H9 (cell line): ENCODE data around the gene WDR54. TPM values are rescaled to one million over a fixed set of nuclear protein-coding genes. Genes with fewer than 3 reads are reported as not detected.

Experiments
- DNase-seq: peaks from one replicate; pipeline ENCODE4 v3.0.0-alpha.2; 2017
- H2AFZ ChIP-seq: one replicate; pipeline ENCODE4 v1.6.1; 2013; ENCODE audit warnings: mild to moderate bottlenecking, low read length, control low read depth, moderate library complexity
- H2AK5ac ChIP-seq: 2 replicates; pipeline ENCODE4 v1.6.1; 2013; ENCODE audit warnings: low read length, control low read depth, mixed read lengths; ENCODE audit not compliant: insufficient read length
- H2BK120ac ChIP-seq: one replicate; pipeline ENCODE4 v1.6.1; 2013; ENCODE audit warnings: low read depth, mild to moderate bottlenecking, low read length, control low read depth, inconsistent platforms; ENCODE audit not compliant: poor library complexity, severe bottlenecking
- H2BK12ac ChIP-seq: 2 replicates; pipeline ENCODE4 v1.6.1; 2013; ENCODE audit warnings: low read length, control low read depth, mixed read lengths, low read depth; ENCODE audit not compliant: insufficient read length
- H2BK15ac ChIP-seq: 2 replicates; pipeline ENCODE4 v1.6.1; 2013; ENCODE audit warnings: low read depth, low read length, control low read depth
- H2BK20ac ChIP-seq: one replicate; pipeline ENCODE4 v1.6.1; 2013; ENCODE audit warnings: low read depth, mild to moderate bottlenecking, low read length, control low read depth, inconsistent platforms; ENCODE audit not compliant: poor library complexity, severe bottlenecking
- H2BK5ac ChIP-seq: 2 replicates; pipeline ENCODE4 v1.6.1; 2013; ENCODE audit warnings: low read length, control low read depth, mixed read lengths; ENCODE audit not compliant: insufficient read length
- H3K14ac ChIP-seq: 2 replicates; pipeline ENCODE4 v1.6.1; 2013; ENCODE audit warnings: low read length, control low read depth; ENCODE audit not compliant: insufficient read depth
- H3K18ac ChIP-seq: 2 replicates; pipeline ENCODE4 v1.6.1; 2013; ENCODE audit warnings: low read depth, mild to moderate bottlenecking, mixed read lengths, low read length, control low read depth; ENCODE audit not compliant: insufficient read length
- H3K23ac ChIP-seq: 2 replicates; pipeline ENCODE4 v1.6.1; 2013; ENCODE audit warnings: low read length, control low read depth, mixed read lengths, low read depth; ENCODE audit not compliant: insufficient read length
- H3K23me2 ChIP-seq: 2 replicates; pipeline ENCODE4 v1.6.1; 2013; ENCODE audit warnings: low read depth, mild to moderate bottlenecking, mixed read lengths, low read length, control low read depth; ENCODE audit not compliant: insufficient read length, poor library complexity, severe bottlenecking
- H3K27ac ChIP-seq: 2 replicates; pipeline ENCODE4 v1.5.1; 2013; ENCODE audit warnings: low read length, control low read depth, mixed read lengths, low read depth; ENCODE audit not compliant: insufficient read length
- H3K27me3 ChIP-seq: 2 replicates; pipeline ENCODE4 v1.6.1; 2013; ENCODE audit warnings: low read length, control low read depth, inconsistent platforms; ENCODE audit not compliant: insufficient read depth
- H3K4ac ChIP-seq: 2 replicates; pipeline ENCODE4 v1.6.1; 2013; ENCODE audit warnings: low read depth, mild to moderate bottlenecking, control low read depth, inconsistent platforms, low read length, moderate library complexity
- H3K4me1 ChIP-seq: 2 replicates; pipeline ENCODE4 v1.6.1; 2013; ENCODE audit warnings: low read length, control low read depth, inconsistent platforms; ENCODE audit not compliant: insufficient read depth
- H3K4me2 ChIP-seq: 2 replicates; pipeline ENCODE4 v1.6.1; 2013; ENCODE audit warnings: low read length, control low read depth, mixed read lengths; ENCODE audit not compliant: insufficient read length, insufficient read depth
- H3K56ac ChIP-seq: 2 replicates; pipeline ENCODE4 v1.6.1; 2013; ENCODE audit warnings: low read depth, mild to moderate bottlenecking, mixed read lengths, low read length, control low read depth; ENCODE audit not compliant: insufficient read length
- H3K79me1 ChIP-seq: 2 replicates; pipeline ENCODE4 v1.6.1; 2013; ENCODE audit warnings: low read depth, mild to moderate bottlenecking, moderate library complexity, low read length, control low read depth, inconsistent platforms; ENCODE audit not compliant: insufficient read depth, poor library complexity, severe bottlenecking
- H3K79me2 ChIP-seq: 2 replicates; pipeline ENCODE4 v1.6.1; 2013; ENCODE audit warnings: low read length, control low read depth, inconsistent platforms; ENCODE audit not compliant: insufficient read depth
- H3K9ac ChIP-seq: 2 replicates; pipeline ENCODE4 v1.6.1; 2013; ENCODE audit warnings: low read length, control low read depth, mixed read lengths; ENCODE audit not compliant: insufficient read length; ENCODE audit errors: extremely low read depth
- H3K9me3 ChIP-seq: one replicate; pipeline ENCODE4 v1.6.1; 2013; ENCODE audit warnings: low read depth, low read length, inconsistent platforms; ENCODE audit not compliant: control insufficient read depth
- H3T11ph ChIP-seq: one replicate; pipeline ENCODE4 v1.6.1; 2013; ENCODE audit warnings: mild to moderate bottlenecking, low read length, control low read depth, inconsistent platforms
- H4K20me1 ChIP-seq: one replicate; pipeline ENCODE4 v1.6.1; 2013; ENCODE audit not compliant: control insufficient read depth, insufficient read length, insufficient read depth
- H4K5ac ChIP-seq: 2 replicates; pipeline ENCODE4 v1.6.1; 2013; ENCODE audit warnings: low read depth, mild to moderate bottlenecking, mixed read lengths, low read length, control low read depth; ENCODE audit not compliant: insufficient read length
- H4K8ac ChIP-seq: replicated peaks from 2 replicates; pipeline ENCODE4 v1.6.1; 2013; ENCODE audit warnings: low read length, control low read depth, mixed read lengths, low read depth; ENCODE audit not compliant: insufficient read length
- H4K91ac ChIP-seq: 2 replicates; pipeline ENCODE4 v1.6.1; 2013; ENCODE audit warnings: low read depth, mild to moderate bottlenecking, moderate library complexity, mixed read lengths, low read length, control low read depth; ENCODE audit not compliant: insufficient read length
- H3K27ac Mint-ChIP-seq, 3 experiments: 2 replicates in 2 of 3; 3 replicates in 1 of 3; pipeline ENCODE4 v1.8.0; 2020 to 2021; ENCODE audit warnings: mixed read lengths in 3 of 3, mild to moderate bottlenecking in 1 of 3, moderate library complexity in 1 of 3
- H3K27me3 Mint-ChIP-seq: 2 replicates; pipeline ENCODE4 v1.8.0; 2021; ENCODE audit warnings: low read depth, mild to moderate bottlenecking, moderate library complexity, mixed read lengths
- H3K36me3 Mint-ChIP-seq, 3 experiments: 2 replicates in 2 of 3; 3 replicates in 1 of 3; pipeline ENCODE4 v1.8.0; 2020 to 2021; ENCODE audit warnings: low read depth in 3 of 3, mixed read lengths in 3 of 3; ENCODE audit not compliant: insufficient read depth in 1 of 3
- H3K4me1 Mint-ChIP-seq, 2 experiments: 2 replicates each; pipeline ENCODE4 v1.8.0; 2020; ENCODE audit warnings: mixed read lengths in 2 of 2
- H3K4me3 Mint-ChIP-seq, 2 experiments: 2 replicates in 1 of 2; 3 replicates in 1 of 2; pipeline ENCODE4 v1.8.0; 2020 to 2021; ENCODE audit warnings: mild to moderate bottlenecking in 2 of 2, mixed read lengths in 2 of 2, moderate library complexity in 1 of 2
- H3K9me3 Mint-ChIP-seq, 2 experiments: 2 replicates in 1 of 2; 3 replicates in 1 of 2; pipeline ENCODE4 v1.8.0; 2020; ENCODE audit warnings: mild to moderate bottlenecking in 2 of 2, mixed read lengths in 2 of 2, moderate library complexity in 1 of 2
- CTCF ChIP-seq: fragments of 200-600 bp; sonication (generic); conservative IDR thresholded peaks from 3 replicates; pipeline ENCODE4 v1.8.0; 2021; ENCODE audit warnings: antibody characterized with exemption, mild to moderate bottlenecking
- WGBS: extraction: QIAGEN DNeasy Blood & Tissue Kit; methylation state at CpG from one replicate; pipeline ENCODE4 v1.1.7; 2013; ENCODE audit warnings: missing lambda C conversion rate, low lambda C conversion rate, mixed read lengths; ENCODE audit not compliant: insufficient read length; ENCODE audit errors: extremely low coverage; 5-methylcytosine and 5-hydroxymethylcytosine counted together
- total RNA-seq: library from RNA; stranded (reverse); gene quantifications from 2 replicates; pipeline ENCODE4 v1.2.1, GENCODE V29; 2021

Gene WDR54
- total RNA-seq, 1 experiment from 2014 or later, result 66.4 TPM

- H2BK20ac ChIP-seq, result no peak overlapping the region
- H3K4me2 ChIP-seq, result no peak overlapping the region
- H2AK5ac ChIP-seq, result no peak overlapping the region
- WGBS, result no CpG with 5 or more reads among the region's 2 CpGs
- H3K79me2 ChIP-seq, result peaks cover 5% of the 10 kb centered on the region; the same call in 1 of the 2 replicates
- H3K23ac ChIP-seq, result no peak overlapping the region
- no peak overlapping the region for H2BK120ac ChIP-seq
- H2AFZ ChIP-seq, result no peak overlapping the region
- H3K27ac Mint-ChIP-seq, result peak overlapping the region in 2 of 3 experiments; percentile 12 to 45; a peak in 2 of 7 replicates
- H4K5ac ChIP-seq, result no peak overlapping the region
- H3K23me2 ChIP-seq, result no peaks in the 10 kb centered on the region
- no peaks in the 10 kb centered on the region for H3K9me3 ChIP-seq
- no peak overlapping the region for H3K56ac ChIP-seq
- no peak overlapping the region for H3K27ac ChIP-seq
- no peak overlapping the region for H3T11ph ChIP-seq
- peaks cover 11% of the 10 kb centered on the region for H3K79me1 ChIP-seq
- H3K36me3 Mint-ChIP-seq, result peaks cover 16 to 32% (median 31%) of the 10 kb centered on the region in 3 experiments
- no peak overlapping the region for H3K14ac ChIP-seq
- peaks cover 7% of the 10 kb centered on the region for H3K4me1 ChIP-seq
- H2BK12ac ChIP-seq, result no peak overlapping the region
- no peak overlapping the region for H4K8ac ChIP-seq
- no peak overlapping the region for H3K9ac ChIP-seq
- H3K27me3 Mint-ChIP-seq, result no peaks in the 10 kb centered on the region
- peaks cover 42 to 52% of the 10 kb centered on the region in 2 experiments for H3K4me1 Mint-ChIP-seq
- H2BK5ac ChIP-seq, result no peak overlapping the region
- H4K20me1 ChIP-seq, result no peaks in the 10 kb centered on the region
- H3K9me3 Mint-ChIP-seq, result no peaks in the 10 kb centered on the region
- H3K4me3 Mint-ChIP-seq, result no peak overlapping the region
- H4K91ac ChIP-seq, result no peak overlapping the region
- no peak overlapping the region for H2BK15ac ChIP-seq
- no peak overlapping the region for H3K4ac ChIP-seq
- H3K18ac ChIP-seq, result no peak overlapping the region
- no peak for DNase-seq
- no peaks in the 10 kb centered on the region for H3K27me3 ChIP-seq
- no peak for TF ChIP-seq CTCF
Measured at GRCh38 chr2:74375838-74376237, 45.7 kb upstream of the WDR54 start.
